Astrocyte of the cerebellum (primary cell): ENCODE data around the gene ADD1.

Experiments
- DNase-seq: peaks from one replicate; pipeline ENCODE4 v3.0.0-alpha.2; 2011; ENCODE audit warnings: low read depth
- H3K4me3 ChIP-seq: 2 replicates; pipeline ENCODE4 v1.5.1; 2011; ENCODE audit warnings: mild to moderate bottlenecking, low read depth, low read length, moderate library complexity
- CTCF ChIP-seq: IDR thresholded peaks from 2 replicates; pipeline ENCODE4 v1.5.1; 2012; ENCODE audit warnings: low read length, low read depth, moderate library complexity, mild to moderate bottlenecking; ENCODE audit errors: missing control alignments
- in situ Hi-C: cut with HindIII; loops from 2 replicates; pipeline ENCODE4 v1.10.0; 2017; ENCODE audit warnings: low sequenced_read_pairs

ADD1 gene

GRCh38 chr4:2837110-2837903 is 6.3 kb upstream of the ADD1 start:
- H3K4me3 ChIP-seq: no peak overlapping the region
- no peak for DNase-seq
- TF ChIP-seq CTCF: no peak
- in situ Hi-C loops: no loop called here

- H3K4me3 ChIP-seq: no peak overlapping the region
- DNase-seq: no peak
- in situ Hi-C loops: no loop called here
- TF ChIP-seq CTCF: no peak
These were observed 5.6 kb upstream of the ADD1 start for GRCh38 chr4:2837904-2838496.

- TF ChIP-seq CTCF: no peak
- no peak overlapping the region for H3K4me3 ChIP-seq
- no peak for DNase-seq
- in situ Hi-C loops: no loop called here
These were observed 4.6 kb upstream of the ADD1 start for GRCh38 chr4:2839060-2839459.

DNA sequence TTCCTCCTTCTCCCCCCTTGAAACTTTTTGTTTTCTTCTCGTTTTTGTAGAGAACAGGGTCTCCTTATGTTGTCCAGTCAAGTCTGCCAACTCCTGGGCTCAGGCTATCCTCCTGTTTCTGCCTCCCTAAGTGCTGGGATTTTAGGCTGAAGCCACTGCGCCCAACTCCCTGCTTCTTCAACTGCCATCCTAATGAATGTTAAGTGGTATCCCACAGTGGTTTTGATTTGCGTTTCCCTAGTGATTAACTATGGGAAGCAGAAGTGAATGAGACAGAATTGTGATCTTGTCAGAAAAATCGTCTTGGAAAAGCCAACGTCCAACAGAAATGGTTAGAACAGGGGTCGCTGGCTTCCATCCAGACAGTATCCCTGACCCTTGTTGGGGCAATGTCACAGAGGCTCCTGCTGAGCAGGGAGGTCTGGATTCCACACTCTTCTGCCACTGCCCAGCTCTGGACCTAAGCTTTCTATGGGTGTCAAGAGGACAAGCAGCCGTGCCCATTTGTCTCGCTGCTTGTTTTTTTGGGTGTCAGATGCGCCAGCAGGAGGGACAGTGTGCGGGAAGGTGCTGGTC is 869 bp upstream of the ADD1 start:
- peak overlapping the region; percentile 83 for H3K4me3 ChIP-seq
- in situ Hi-C loops: loop anchor here (10.0 kb wide), 1 partner anchor 88 kb away; the partner anchor contains the start of gene TNIP2
- TF ChIP-seq CTCF: no peak
- no peak for DNase-seq

DNA sequence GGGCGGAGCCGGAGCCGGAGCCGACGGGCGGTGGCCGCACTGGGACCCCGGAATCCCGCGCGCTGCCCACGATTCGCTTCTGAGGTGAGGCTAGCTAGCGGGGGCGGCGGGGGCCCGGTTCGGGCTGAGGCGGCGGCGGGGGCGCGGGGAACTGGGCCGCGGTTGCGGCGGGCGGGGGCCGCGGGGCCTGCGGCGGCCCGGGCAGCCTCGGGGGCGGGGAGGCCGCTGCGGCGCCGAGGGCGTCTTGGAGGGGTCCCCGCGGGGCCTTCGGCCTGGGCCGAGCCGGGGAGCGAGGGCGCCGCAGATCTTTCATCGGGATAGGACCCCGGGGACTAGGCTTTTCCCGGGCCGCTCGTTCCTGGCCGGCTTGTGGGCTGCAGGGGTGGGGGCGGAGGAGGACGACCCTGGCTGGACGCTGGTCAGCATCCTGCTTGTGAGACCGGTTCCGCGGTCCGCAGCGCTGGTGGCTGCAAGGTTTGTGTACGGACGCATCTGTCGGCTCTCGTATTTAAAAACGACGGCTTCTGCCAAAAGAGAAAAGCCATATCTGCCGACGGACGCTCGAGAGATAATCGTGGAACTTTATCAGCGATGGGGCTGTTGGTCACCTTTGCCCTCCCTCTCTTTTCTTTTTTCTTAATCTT is 419 bp downstream of the ADD1 start:
- in situ Hi-C loops: loop anchor here (10.0 kb wide), 1 partner anchor 89 kb away; the partner anchor contains the start of gene TNIP2
- H3K4me3 ChIP-seq: peak overlapping the region; percentile 83
- TF ChIP-seq CTCF: no peak
- no peak for DNase-seq

DNA sequence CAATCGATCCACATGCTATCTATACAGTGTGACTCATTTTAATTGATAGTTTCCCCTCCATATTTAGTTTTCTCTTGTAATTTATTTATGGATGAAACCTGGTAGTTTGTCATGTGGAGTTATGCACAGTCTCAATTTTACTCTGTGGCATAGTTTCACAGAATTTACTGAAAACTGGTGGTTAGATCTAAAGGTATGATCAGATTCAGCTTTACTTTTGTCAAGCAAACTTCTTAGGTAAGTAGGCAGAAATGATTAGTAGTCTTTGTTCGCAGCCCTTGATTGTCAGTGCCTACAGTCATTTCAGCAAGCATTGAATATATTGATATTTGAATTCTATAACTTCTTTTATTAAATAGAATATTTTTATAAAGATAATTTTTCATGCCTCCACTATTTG is 2.5 kb downstream of the ADD1 start:
- TF ChIP-seq CTCF: no peak
- in situ Hi-C loops: loop anchor here (10.0 kb wide), 1 partner anchor 91 kb away; the partner anchor contains the start of gene TNIP2

More for the DNA sequence above, 2.5 kb downstream of the ADD1 start:
- DNase-seq: no peak
- no peak overlapping the region for H3K4me3 ChIP-seq
